Dermis microvascular lymphatic vessel endothelial cell (primary cell): Measurements from ENCODE around the gene DCAF6. TPM values are rescaled to one million over a fixed set of nuclear protein-coding genes. Genes with fewer than 3 reads are reported as not detected.

Experiments
- DNase-seq, 2 donors: peaks; one replicate each; pipeline versions ENCODE4 v3.0.0 to v3.0.0-alpha.2; 2010; ENCODE audit warnings: low read depth in 2 of 2
- total RNA-seq: library from RNA; depleted of rRNA; stranded (reverse); fragments of >200 nt; gene quantifications from 2 replicates; pipeline ENCODE4 v1.2.1, GENCODE V29; 2014

The DCAF6 gene
- total RNA-seq, 1 donor from 2014 or later, result 38.9 TPM

DNA sequence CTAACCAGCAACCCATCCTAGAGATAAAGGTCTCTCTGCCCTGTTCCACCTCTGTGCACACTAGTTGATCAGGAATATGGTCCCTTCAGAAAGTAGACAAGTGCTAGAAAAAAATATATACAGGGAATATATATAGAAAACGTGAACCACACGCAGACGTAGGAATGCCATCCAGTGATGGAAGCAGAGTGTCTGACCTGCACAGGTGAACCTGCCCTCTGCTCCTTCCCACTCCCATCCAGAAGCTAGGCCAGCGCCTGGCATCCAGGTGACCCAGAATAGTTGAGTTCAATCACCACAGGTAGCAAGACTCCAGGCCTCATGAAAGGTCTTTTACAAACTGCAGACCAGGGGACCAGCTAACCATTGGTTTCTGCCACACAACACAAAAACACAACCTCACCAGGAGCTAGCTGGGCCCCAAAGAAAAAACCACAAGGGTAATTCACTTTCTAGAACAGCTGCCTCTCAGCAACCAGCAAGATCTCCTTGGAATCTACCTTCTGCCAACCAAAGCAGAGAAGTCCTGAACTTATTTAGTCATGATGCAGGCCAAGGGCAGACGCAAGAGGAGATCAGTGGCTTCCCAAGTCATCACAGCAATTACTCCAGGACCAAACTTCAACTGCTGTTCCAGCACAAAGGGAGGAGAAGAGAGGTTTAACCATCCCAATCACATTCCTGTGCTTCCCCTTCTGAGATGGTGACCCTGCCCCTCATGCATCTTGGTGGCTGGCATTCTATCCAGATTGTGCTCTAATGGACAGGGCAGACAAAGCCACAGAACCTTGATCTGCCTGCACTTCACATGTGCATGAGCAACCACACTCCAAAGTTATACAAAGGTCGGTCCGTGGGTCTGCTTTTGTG lies 147.2 kb downstream of the DCAF6 start:
- no peak for DNase-seq

DNA sequence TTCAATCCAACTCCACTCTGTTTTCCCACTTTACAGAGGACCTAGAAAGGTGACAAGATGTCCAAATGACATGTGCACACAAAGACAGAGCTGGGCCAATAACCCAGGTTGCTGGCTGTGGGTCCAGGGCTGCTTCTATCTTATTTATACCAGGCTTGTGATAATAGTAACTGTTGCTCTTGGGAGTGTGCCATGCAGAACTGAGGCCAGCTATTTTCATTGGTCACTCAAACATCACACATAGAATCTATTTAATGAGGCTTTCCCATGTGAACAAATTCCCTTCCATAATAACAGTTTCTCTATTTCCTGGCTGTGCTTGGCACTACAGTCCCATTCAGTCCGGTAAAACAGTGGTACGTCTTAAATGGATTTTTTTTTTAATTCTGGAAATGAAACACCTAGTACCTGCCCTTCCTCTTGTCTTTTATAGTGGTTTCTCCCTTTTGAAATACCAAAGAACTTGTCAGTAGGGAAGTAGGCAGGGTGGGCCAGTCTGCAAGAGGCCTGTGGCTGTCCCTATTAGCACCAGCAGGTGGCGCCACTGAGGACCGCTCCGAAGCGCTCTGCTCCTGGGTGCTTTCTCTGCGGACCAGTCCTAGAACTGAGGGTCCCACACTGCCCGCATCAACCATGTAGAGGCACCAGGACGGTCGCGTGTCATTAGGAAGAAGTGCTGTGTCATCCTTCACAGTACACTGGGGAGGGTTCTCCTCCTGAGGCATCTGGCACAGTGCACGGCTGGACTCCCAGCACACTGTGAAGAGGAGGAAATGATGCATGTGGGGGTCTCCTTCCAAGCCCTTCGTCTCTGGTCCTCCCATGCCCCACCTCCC lies 148.1 kb downstream of the DCAF6 start:
- peak; percentile 54 to 56 for DNase-seq

DNA sequence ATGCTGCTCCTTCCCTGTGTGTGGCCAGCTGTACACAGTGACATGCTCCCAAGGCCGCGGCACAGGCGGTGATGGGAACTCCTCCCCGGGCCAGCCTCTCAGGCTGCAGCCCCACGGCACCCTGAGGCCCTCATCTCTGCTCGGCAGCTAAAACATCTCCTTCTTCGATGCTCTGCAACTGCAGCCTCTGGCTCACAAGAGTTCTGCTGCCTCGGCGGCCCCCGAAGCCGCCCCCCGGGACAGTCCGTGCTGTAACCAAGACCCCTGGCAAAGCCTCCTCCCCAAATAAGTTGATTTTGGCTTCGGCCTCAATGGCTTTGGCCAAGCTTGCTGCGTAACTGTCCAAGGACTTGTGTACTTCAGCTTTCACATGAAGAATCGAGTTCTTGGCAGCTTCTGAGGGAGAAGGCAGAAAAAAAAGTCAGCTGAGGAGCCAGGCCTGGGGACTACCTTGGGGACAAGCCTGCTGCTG lies 149.0 kb downstream of the DCAF6 start:
- DNase-seq, result no peak

DNA sequence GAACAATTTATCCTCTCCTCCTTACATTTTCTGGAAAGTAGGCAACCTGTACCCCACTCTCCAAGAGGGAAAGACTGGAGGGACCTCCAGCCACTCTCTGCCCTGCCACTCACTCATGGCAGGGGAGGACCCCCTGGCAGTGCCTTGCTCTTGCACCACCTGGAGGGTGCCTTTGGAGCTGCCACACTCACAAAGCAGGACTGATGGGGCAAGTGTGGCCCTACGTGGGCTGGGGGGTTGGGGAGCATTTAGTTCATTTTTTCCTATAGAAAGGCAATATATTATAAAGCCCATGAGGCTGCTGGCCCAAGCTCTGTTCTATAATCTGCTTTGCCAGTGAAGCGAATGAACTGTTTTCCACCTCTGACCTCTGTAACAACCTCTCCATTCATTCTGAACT lies 150.0 kb downstream of the DCAF6 start:
- no peak for DNase-seq

DNA sequence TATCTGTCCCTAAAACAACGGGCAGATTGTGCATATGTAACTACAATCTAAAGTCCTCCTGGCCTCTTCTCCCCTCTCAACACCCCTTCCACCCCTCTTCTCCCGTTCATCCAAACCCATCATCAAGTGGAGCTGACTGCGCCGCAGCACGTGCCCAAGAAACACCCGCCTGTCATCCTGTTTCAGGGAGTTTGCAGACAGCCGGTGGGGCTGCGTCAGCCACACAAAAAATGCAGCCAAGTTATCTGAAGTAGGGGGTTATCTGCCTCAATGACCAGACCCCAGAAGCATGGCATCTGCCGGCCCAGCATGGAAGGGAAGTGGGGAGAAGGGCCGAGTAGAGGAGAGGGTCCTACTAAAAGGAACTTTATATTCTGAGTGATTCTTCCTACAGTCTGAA lies 151.2 kb downstream of the DCAF6 start:
- no peak for DNase-seq

DNA sequence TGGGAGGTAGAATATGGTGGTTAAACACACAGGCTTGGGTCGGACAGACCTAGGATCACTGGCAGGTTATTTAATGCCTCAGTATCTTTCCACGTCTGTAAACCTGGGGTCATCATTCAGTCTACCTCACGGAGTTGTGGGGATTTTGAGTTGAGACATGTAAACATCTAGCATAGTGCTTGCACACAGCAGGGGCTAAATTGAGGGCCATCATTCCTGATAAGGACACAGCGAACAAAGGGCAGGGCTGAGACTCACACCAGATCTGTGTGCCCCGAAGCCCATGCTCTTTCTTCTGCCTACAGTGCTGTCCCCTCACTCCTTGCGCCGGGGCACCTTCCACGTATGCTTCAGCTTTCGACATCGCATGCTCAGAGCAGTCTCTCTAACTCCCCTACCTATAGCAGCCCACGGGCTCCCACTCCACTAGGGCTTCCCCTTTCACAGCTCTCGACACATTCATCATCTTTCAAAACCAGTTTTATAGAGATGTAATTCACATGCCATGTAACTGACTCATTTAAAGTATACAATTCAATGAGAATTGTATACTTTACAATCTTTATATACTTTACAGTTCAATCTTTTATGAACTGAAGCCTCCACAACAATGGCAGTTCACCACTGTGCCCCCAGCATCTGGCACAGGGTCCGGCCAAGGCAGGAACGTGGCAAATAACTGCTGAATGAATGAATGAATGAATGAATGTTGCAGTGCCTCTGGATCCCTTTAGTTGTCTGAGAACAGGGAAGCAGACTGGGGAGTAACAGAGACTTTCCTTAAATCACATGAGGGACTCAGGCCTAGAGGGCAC lies 152.2 kb downstream of the DCAF6 start:
- DNase-seq, result no peak

DNA sequence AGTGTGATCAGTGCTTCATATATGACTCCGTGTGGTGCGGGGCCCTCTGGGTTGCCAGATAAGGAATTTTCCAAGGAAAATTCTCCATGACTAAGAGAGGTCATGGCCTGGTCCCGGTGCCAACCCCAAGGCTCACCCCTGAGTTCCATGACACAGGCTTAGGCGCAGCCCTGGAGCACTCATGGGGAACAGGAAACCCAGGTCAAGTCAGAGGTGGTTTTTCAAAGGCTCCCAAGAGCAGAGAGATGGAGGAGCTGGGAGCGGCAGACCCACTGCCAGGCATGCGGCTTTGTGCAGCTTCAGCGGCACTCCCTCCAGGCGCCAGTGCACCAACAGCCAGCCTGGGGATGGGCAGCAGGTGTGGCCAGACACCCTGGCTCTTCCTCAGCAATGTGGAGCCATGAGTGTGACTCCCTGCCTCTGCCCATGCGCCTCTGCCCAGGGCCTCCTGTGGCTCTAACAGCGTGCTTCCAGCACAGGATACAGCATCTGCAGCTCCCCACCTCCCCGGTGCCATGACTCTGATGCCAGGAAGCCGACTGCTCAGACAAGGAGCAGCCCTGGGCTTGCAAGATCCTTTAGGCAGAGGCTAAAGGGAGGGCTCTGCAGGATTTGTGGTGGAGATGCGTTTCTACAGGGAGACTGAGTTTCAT lies 153.0 kb downstream of the DCAF6 start:
- DNase-seq, result no peak

DNA sequence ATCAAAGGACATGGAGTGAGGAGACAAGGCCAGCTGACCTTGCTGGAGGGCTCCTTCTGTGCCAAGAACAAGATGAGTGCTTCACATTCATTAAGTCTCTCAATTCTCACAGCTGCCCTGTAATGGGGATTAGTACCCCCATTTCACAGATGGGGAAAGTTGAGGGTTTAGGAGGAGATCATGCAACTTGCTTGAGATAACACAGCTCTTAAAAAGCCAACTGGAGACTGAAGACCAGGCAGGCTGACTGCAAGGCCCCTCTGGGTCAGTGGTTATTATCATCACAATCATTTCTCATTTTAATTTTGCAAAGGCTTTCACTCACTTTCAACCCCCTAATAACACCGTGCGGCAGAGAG lies 153.5 kb downstream of the DCAF6 start:
- no peak for DNase-seq

DNA sequence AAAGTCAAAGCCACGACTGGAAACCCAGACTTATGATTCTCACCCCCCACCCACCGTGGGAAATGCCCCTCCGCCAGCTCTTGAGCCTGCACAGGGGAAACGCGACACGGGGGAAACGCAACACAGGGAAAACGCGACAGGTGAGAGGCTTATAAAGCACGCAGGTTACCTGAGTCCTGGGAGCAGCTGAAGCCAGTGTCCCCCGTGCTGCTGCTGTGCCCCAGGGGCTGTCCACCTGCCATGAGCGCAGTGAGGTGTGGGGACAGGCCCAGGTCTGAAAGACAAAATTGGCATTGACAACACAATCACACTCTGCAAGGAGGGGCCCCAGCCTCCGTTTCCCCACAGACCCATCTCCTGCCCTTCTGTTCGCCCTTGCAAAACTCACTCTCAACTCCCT lies 153.9 kb downstream of the DCAF6 start:
- no peak for DNase-seq

DNA sequence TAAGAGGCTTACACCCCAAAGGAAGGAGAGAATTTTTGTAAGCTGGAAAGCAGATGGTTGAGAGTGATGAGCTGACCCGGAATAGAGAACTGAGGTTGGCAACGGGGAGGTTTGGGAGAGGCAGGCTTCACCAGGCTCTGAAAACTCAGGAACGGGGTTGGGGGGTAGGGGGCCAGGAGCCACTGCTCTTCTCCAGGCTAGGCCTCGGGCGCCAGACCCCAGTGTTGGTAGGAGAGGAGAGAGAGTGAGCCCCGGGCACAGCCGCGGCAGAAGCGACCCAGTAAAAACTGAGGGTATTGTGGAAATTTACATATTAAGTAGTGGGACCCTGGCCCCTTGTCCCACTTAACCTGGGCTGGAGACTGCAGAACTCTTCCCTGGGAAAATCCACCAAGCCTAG lies 154.6 kb downstream of the DCAF6 start:
- DNase-seq, result no peak

DNA sequence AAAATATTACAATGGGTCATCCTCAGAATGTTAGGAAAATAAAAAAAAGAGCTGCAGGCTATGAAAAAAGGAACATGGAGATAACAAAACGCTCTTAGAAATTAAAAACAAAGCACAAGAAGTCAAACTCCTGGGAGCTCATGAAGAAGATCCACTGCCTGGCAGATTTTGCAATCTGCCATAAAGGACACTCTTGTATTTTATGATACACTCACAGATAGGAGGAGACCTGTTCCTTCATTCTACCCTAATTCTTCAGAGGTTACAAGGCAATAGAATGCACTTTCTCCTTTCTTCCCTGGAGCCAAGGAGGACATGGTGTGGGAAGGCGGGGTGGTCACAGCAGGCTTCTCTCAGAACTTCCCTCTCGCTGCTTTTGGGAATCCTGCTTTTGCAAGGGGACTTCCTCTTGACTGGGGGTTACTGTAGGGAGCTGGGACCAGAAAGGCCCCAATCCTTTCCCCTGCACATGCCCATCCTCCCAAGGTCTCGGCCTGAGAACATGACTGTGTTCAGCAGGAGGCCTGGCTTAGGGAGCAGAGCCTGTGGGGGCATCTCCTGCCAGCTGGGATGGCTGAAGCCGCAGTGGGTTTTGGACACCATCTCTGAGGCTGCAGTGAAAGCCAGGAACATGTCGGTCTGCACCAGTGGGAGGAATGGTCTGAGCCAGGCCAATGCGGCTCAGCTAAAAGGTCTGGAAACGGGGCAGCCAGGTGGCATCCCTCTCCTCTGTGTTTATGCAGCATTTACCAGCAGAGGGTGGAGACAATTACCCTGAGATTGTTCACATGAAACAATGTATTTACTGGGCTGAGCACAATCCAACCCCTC lies 155.5 kb downstream of the DCAF6 start:
- DNase-seq, result no peak

DNA sequence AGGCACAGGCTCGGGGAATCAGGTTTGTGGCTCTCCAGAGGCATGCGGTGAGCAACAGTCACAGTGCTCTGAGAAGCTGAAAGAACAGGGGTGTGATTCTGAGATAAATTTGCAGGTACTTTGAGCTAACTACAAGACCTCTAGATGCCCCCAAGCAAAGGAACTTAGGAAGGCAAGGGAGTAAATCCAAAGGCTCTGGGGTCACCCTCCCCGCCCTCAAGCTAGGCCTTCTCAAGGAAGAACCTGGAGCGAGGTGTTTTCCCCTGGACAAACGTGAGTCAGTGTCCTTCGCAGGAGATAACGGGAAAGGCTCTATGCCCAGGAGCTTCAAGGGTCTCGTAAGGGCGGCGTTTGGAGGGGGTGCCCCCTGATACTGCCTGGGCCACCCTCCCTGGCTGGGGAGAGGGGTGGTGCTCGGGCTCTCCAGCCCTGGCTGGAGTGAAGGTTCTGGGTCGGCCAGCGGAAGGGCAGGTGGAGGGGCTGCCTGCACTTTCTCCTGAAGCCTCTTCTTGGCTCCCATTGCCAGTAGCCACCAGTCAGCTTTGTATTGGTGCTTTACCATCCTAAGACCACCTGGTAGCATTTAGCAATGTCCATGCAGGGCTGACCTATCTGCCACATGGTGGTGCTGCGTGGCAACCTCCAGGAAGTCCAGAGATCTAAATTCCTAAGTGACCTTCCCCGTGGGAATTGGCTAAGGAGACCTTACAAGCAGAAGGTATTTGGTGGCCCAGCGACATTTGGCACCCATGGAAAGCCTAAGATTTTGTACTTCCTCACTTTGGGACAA lies 156.3 kb downstream of the DCAF6 start:
- peak in 1 of 2 donors; percentile 23 for DNase-seq

DNA sequence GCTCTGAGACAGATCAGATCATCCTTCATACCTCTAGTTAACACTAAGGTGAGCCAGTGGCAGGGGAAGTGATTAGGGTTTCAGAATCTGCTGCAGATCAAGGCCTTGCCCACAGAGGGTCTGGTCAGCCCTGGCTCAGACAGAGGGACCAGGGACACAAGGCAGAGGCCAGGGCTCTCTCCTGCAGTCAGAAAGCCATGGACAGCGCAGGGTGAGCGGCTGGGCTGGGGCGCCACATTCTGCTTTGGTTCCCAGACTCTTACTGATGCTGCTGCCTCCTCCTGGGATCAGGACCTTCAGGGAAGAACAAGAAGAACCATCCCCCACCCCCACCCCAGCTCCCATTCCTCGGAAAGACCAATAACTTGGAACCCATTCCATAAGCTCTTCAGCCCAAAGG lies 157.1 kb downstream of the DCAF6 start:
- DNase-seq, result no peak

DNA sequence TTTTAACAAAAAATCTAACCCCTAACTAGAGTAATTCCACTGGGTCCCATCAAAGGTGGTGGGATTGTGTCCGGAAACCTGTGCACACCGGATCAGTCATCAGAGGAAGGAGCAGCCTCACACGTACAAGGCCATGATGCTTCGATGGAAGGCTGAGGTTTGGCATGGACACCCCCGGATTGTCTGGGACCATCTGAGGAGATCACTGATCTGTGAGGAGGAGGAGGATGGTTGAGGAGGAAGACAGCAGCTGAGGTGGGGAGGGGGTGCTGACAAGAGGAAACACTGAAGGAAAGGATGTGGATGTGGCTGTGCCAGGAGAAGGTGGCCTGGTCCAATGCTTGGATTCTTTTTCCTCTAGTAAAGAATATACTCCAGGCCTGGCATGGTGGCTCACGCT lies 159.0 kb downstream of the DCAF6 start:
- no peak for DNase-seq

DNA sequence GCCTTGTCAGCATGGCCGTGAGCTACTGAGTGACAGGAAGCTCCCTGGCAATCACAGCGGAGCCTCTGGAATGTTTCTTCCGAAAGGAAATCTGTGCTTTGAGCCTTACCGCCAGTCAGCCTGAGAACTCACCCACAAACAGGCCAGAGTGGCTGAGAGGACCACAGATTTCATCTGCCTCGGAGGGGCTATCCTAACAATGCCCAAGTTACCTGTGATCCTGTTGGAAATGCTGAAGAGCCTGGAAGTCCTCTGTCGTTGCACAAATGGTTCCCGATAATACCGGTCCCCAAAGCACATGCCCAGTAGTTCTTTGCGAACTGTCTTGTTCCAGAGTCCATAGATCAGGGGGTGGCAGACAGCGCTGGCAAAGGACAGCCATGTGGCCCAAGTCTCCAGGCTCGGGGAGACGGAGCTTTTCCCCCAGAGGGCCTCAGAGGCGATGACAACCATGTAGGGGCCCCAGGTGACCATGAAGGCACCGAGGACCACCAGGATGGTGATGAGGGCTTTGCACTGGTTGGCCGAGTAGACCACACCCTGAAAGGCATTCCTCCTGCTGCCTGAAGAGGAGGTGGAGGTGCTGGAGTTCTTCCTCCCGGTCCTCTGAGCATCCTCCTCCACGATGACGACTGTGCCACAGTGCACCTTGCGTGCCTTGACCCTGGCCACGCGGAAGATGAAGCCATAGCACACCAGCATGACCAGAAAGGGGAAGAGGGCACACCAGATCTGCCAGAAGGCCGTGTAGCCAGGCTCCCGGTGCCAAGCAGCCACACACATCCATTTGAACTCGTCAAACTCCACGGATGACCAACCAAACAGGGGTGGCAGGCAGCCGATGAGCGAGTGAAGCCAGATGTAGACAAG lies 160.0 kb downstream of the DCAF6 start:
- DNase-seq, result no peak

DNA sequence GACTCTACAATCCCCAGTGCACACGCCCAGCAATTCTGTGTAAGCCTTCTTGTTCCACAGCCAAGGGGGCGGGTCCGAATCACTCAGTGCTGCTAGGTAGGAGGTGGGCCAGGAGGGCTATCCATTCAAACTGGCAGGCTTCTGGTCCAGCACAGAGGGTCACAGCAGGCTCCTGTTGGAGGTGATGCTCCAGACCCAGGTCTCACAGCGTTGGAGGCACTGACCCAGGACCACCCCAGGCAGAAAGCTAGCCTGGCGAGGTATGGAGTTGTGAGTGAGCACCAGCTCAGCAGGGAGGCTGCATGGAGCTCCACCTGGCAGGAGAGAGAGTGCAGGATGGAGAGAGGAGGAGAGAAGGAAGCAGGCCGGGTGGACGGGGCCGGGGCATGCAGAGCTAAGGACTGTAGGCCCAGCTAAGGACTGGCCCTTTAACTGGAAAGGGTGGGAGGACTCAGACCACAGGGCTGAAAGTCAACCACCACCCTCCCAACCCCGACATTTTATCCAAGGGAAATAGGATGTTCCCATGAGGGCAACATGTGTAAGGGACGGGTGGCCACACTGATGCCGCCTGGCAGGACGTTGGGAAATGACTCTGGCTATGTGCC lies 161.5 kb downstream of the DCAF6 start:
- DNase-seq, result no peak

DNA sequence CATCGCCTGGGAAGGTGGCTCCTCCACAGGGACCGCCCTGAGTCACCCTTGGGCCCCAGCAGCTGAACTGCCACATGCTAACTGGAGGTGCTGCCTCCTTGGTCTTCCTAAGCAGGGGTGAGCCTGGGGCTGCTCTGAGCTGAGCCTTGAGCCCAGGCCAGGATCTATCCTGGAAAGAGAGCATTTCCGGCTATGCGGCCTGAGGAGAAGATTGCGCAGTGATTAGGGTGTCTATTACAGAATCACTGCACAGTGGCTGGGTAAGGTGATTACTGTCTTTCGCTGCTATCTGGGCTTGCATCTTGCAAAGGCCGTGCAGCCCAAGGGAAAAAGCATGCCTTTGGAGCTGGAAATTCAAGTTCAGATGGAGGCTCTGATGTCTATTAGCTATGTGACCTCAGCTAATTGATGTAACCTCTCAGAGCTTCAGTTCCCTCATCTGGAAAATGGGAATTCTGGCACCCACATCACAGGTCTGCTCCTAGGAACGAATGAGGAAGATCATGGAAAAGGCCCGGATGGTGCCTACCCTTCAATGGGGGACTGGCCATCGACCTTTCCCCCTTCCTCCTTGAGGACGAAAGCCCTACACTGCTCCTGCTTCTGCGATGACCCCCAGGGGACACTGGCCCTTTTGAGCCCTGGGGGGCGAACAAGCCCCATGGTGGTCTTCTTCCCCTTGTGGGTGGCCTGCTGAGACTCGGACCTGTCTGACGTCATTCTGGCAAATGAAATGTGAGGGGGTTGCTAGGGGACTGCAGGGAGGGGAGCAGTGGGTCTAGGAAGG lies 162.2 kb downstream of the DCAF6 start:
- no peak for DNase-seq
